ENCODE measurements around the gene TMEM185A.
"Not testable (repeated sequence)": the region's sequence is repeated elsewhere in the genome, so short reads cannot be mapped to it uniquely, and the experiment has no call there.

Gene TMEM185A

DNA sequence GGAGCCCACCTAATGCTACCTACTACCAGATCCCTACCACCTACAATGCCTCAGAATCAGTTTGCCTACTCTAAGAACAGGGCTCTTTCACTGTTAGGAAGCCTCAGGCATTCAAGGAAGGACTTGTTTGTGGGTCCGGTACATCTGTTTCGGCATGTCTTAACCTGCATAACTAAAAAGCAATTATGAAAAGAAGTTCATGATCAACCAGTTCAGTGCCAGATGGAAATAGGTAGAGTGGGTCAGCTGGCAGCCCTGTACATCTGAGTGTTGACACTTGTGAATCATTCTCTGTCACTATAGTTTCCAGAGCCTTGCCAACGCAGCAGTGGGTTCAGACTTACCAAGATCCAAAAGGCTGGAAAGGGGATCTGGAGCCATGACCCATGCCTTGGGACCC, 3.3 kb downstream of the TMEM185A start:
- peaks cover 15% of the 10 kb centered on the region; the same call in 1 of the 2 replicates for H3K79me2 ChIP-seq (ENCODE audit: insufficient read depth, low read depth)
- H3K4me3 ChIP-seq (IDR thresholded peaks at IDR 0.05; ENCODE audit: insufficient read depth, low read depth, low read length): no peak overlapping the region
- no peaks in the 10 kb centered on the region for H3K36me3 ChIP-seq (ENCODE audit: insufficient read depth)
- no peak overlapping the region for H3K9ac ChIP-seq
- H2AFZ ChIP-seq (ENCODE audit: low read depth): no peak overlapping the region
- H3K4me1 ChIP-seq (ENCODE audit: low read depth, poor library complexity, severe bottlenecking): peaks cover 3% of the 10 kb centered on the region
- H3K27me3 ChIP-seq (ENCODE audit: insufficient read depth, low read depth): no peaks in the 10 kb centered on the region
- H4K20me1 ChIP-seq (ENCODE audit: insufficient read depth): no peaks in the 10 kb centered on the region
- TF ChIP-seq, protein P1, sequence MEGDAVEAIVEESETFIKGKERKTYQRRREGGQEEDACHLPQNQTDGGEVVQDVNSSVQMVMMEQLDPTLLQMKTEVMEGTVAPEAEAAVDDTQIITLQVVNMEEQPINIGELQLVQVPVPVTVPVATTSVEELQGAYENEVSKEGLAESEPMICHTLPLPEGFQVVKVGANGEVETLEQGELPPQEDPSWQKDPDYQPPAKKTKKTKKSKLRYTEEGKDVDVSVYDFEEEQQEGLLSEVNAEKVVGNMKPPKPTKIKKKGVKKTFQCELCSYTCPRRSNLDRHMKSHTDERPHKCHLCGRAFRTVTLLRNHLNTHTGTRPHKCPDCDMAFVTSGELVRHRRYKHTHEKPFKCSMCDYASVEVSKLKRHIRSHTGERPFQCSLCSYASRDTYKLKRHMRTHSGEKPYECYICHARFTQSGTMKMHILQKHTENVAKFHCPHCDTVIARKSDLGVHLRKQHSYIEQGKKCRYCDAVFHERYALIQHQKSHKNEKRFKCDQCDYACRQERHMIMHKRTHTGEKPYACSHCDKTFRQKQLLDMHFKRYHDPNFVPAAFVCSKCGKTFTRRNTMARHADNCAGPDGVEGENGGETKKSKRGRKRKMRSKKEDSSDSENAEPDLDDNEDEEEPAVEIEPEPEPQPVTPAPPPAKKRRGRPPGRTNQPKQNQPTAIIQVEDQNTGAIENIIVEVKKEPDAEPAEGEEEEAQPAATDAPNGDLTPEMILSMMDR (conservative IDR thresholded peaks at IDR 0.05; ENCODE audit: low read depth, low read length): no peak
- H3K4me2 ChIP-seq: no peak overlapping the region
- no peak overlapping the region for H3K27ac ChIP-seq

DNA sequence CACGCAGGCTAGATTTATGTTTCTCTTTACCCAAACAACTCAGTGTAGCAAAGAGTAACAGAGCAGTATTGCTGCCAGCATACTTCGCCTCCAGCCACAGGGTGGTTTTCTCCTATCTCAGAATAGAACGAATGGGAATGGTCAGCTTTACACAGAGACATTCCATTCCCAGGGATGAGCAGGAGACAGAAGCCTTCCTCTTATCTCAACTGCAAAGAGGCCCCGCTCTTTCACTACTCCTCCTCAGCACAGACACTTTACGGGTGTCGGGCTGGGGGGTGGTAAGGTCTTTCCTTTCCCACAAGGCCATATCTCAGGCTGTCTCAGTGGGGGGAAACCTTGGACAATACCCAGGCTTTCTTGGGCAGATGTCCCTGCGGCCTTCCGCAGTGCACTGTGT, 4.8 kb downstream of the TMEM185A start:
- not testable (repeated sequence) for H3K4me1 ChIP-seq (ENCODE audit: low read depth, poor library complexity, severe bottlenecking); H3K27me3 ChIP-seq (ENCODE audit: insufficient read depth, low read depth); H3K9ac ChIP-seq; H4K20me1 ChIP-seq (ENCODE audit: insufficient read depth); H3K4me2 ChIP-seq; H3K27ac ChIP-seq; H2AFZ ChIP-seq (ENCODE audit: low read depth); H3K36me3 ChIP-seq (ENCODE audit: insufficient read depth); H3K4me3 ChIP-seq (IDR thresholded peaks at IDR 0.05; ENCODE audit: insufficient read depth, low read depth, low read length)
- H3K79me2 ChIP-seq (ENCODE audit: insufficient read depth, low read depth): peaks cover 15% of the 10 kb centered on the region; the same call in 1 of the 2 replicates

DNA sequence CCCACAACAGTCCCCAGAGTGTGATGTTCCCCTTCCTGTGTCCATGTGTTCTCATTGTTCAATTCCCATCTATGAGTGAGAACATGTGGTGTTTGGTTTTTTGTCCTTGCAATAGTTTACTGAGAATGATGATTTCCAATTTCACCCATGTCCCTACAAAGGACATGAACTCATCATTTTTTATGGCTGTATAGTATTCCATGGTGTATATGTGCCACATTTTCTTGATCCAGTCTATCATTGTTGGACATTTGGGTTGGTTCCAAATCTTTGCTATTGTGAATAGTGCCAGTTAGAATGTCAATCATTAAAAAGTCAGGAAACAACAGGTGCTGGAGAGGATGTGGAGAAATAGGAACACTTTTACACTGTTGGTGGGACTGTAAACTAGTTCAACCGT, 11.9 kb downstream of the TMEM185A start:
- H3K79me2 ChIP-seq (ENCODE audit: insufficient read depth, low read depth); H3K27me3 ChIP-seq (ENCODE audit: insufficient read depth, low read depth); H3K4me1 ChIP-seq (ENCODE audit: low read depth, poor library complexity, severe bottlenecking); H3K4me2 ChIP-seq; H3K27ac ChIP-seq; H4K20me1 ChIP-seq (ENCODE audit: insufficient read depth); H3K9ac ChIP-seq; H3K36me3 ChIP-seq (ENCODE audit: insufficient read depth); H3K4me3 ChIP-seq (IDR thresholded peaks at IDR 0.05; ENCODE audit: insufficient read depth, low read depth, low read length); H2AFZ ChIP-seq (ENCODE audit: low read depth): not testable (repeated sequence)

GRCh38 chrX:149618871-149619270, 12.7 kb downstream of the TMEM185A start:
- no peak overlapping the region for H3K27ac ChIP-seq
- H3K4me1 ChIP-seq (ENCODE audit: low read depth, poor library complexity, severe bottlenecking): no peaks in the 10 kb centered on the region
- TF ChIP-seq, protein P1 (conservative IDR thresholded peaks at IDR 0.05; ENCODE audit: low read depth, low read length): no peak
- H3K4me2 ChIP-seq: no peak overlapping the region
- no peak overlapping the region for H3K4me3 ChIP-seq (IDR thresholded peaks at IDR 0.05; ENCODE audit: insufficient read depth, low read depth, low read length)
- no peaks in the 10 kb centered on the region for H3K36me3 ChIP-seq (ENCODE audit: insufficient read depth)
- no peaks in the 10 kb centered on the region for H3K27me3 ChIP-seq (ENCODE audit: insufficient read depth, low read depth)
- H2AFZ ChIP-seq (ENCODE audit: low read depth): no peak overlapping the region
- H4K20me1 ChIP-seq (ENCODE audit: insufficient read depth): no peaks in the 10 kb centered on the region
- H3K79me2 ChIP-seq (ENCODE audit: insufficient read depth, low read depth): no peaks in the 10 kb centered on the region
- no peak overlapping the region for H3K9ac ChIP-seq

GRCh38 chrX:149611623-149612175, 19.9 kb downstream of the TMEM185A start:
- no peaks in the 10 kb centered on the region for H4K20me1 ChIP-seq (ENCODE audit: insufficient read depth)
- H3K4me2 ChIP-seq: no peak overlapping the region
- H3K79me2 ChIP-seq (ENCODE audit: insufficient read depth, low read depth): no peaks in the 10 kb centered on the region
- TF ChIP-seq, protein P1 (conservative IDR thresholded peaks at IDR 0.05; ENCODE audit: low read depth, low read length): no peak
- no peaks in the 10 kb centered on the region for H3K36me3 ChIP-seq (ENCODE audit: insufficient read depth)
- H3K9ac ChIP-seq: no peak overlapping the region
- H3K4me1 ChIP-seq (ENCODE audit: low read depth, poor library complexity, severe bottlenecking): no peaks in the 10 kb centered on the region
- no peak overlapping the region for H2AFZ ChIP-seq (ENCODE audit: low read depth)
- no peak overlapping the region for H3K27ac ChIP-seq
- H3K27me3 ChIP-seq (ENCODE audit: insufficient read depth, low read depth): no peaks in the 10 kb centered on the region
- no peak overlapping the region for H3K4me3 ChIP-seq (IDR thresholded peaks at IDR 0.05; ENCODE audit: insufficient read depth, low read depth, low read length)
